ENCODE data around the gene MYO1D. TPM values are rescaled to one million over a fixed set of nuclear protein-coding genes. Genes with fewer than 3 reads are reported as not detected.

MYO1D gene
- total and polyA plus RNA-seq, 2 donors (not counting 3 experiments of a cell fraction or from before 2014, with no cell fraction given) = 37.8 to 85.5 TPM

DNA sequence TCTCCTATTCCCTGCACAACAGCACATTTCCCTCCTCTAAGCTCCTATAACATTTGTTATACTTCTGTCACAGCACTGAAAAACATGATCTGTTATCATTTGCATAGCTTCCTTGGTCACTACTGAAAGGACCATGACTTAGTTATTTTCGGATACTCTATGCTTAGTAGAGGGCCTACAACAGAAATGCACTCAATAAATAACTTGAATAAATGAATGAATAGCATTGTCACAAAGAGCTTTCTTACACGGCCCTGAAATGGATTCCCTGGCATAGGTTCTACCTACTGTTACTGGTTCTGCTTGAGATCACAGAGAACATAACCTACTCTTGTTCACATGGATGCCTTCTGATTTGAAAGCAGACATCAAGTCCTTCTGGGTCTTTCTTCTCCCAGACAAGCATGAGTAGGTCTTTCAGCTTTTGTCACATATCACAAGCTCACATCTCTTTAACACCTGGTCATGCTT lies 41.6 kb downstream of the MYO1D start:
- intact Hi-C loops (cut with micrococcal nuclease) = loop anchor here (5.0 kb wide), 1 partner anchor 37 kb away; no protein-coding TSS in a partner anchor
- ChIA-PET CTCF (interaction anchor here (1.1 to 1.7 kb wide), 3 partner anchors 8 to 52 kb away, joined by 3 to 4 read pairs (median 3); no protein-coding TSS in a partner anchor), POLR2A (interaction anchor here (0.7 kb wide), 1 partner anchor 11 kb away, joined by 3 read pairs; no protein-coding TSS in a partner anchor)
- dilution Hi-C loops (cut with MboI; ENCODE audit: extremely low pct_ligation_motif_present, low sequenced_read_pairs) = no loop called here
- Histone ChIP-seq H3K9me3 (replicated peaks; ENCODE audit: control insufficient read depth, insufficient read depth, low read length) (no peaks in the 10 kb centered on the region), H3K4me1 (ENCODE audit: control insufficient read depth, extremely low read depth, insufficient read depth, low read length) (no peaks in the 10 kb centered on the region), H2AFZ (ENCODE audit: low read depth, low read length) (no peak overlapping the region), H3K27me3 (ENCODE audit: control insufficient read depth in 2 of 2, insufficient read depth in 2 of 2, low read length in 2 of 2) (no peaks in the 10 kb centered on the region), H3K9me1 (replicated peaks; ENCODE audit: control insufficient read depth, extremely low read depth, insufficient read depth, low read length) (no peaks in the 10 kb centered on the region), H3K36me3 (ENCODE audit: control insufficient read depth in 2 of 2, extremely low read depth in 1 of 2, insufficient read depth in 2 of 2, low read length in 2 of 2) (no peaks in the 10 kb centered on the region), H3K4me2 (ENCODE audit: insufficient read depth, low read length) (no peak overlapping the region), H3K9ac (replicated peaks; ENCODE audit: extremely low read depth, insufficient read depth, low read length) (no peak overlapping the region), H4K20me1 (replicated peaks; ENCODE audit: control insufficient read depth, extremely low read depth, insufficient read depth, low read length) (peaks cover 5% of the 10 kb centered on the region), H3K27ac (ENCODE audit: insufficient read depth, low read depth, low read length) (no peak overlapping the region), H3K4me3 (replicated peaks in 1 of 3; ENCODE audit: insufficient read depth in 1 of 3, low read depth in 1 of 3, low read length in 3 of 3) (no peak overlapping the region), H3K79me2 (ENCODE audit: control insufficient read depth, insufficient read depth, low read length) (peaks cover 13% of the 10 kb centered on the region)
- TF ChIP-seq, protein P1, sequence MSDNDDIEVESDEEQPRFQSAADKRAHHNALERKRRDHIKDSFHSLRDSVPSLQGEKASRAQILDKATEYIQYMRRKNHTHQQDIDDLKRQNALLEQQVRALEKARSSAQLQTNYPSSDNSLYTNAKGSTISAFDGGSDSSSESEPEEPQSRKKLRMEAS (IDR thresholded peaks at IDR 0.05; ENCODE audit: insufficient read depth, insufficient read length) = no peak
- no peak for TF ChIP-seq POLR2A (IDR thresholded peaks at IDR 0.05; ENCODE audit: low read depth, low read length)
- TF ChIP-seq EZH2 (IDR thresholded peaks at IDR 0.05; ENCODE audit: borderline replicate concordance, low read depth, low read length, severe bottlenecking) = no peak
- no peak for TF ChIP-seq MYC (IDR thresholded peaks at IDR 0.05; ENCODE audit: low read depth, low read length)
- TF ChIP-seq JUN (IDR thresholded peaks at IDR 0.05; ENCODE audit: borderline replicate concordance, insufficient read depth, insufficient read length, low read depth) = no peak
- TF ChIP-seq POLR2AphosphoS5 (IDR thresholded peaks at IDR 0.05; ENCODE audit: insufficient read depth, low read depth, low read length) = no peak
- TF ChIP-seq, protein P2, sequence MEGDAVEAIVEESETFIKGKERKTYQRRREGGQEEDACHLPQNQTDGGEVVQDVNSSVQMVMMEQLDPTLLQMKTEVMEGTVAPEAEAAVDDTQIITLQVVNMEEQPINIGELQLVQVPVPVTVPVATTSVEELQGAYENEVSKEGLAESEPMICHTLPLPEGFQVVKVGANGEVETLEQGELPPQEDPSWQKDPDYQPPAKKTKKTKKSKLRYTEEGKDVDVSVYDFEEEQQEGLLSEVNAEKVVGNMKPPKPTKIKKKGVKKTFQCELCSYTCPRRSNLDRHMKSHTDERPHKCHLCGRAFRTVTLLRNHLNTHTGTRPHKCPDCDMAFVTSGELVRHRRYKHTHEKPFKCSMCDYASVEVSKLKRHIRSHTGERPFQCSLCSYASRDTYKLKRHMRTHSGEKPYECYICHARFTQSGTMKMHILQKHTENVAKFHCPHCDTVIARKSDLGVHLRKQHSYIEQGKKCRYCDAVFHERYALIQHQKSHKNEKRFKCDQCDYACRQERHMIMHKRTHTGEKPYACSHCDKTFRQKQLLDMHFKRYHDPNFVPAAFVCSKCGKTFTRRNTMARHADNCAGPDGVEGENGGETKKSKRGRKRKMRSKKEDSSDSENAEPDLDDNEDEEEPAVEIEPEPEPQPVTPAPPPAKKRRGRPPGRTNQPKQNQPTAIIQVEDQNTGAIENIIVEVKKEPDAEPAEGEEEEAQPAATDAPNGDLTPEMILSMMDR (IDR thresholded peaks at IDR 0.05; ENCODE audit: extremely low read depth in 1 of 2, insufficient read depth in 1 of 2, low read depth in 1 of 2, low read length in 2 of 2) = no peak
- TF ChIP-seq FOS (IDR thresholded peaks at IDR 0.05; ENCODE audit: borderline replicate concordance, insufficient read depth, low read length) = no peak
- TF ChIP-seq GATA2 (IDR thresholded peaks at IDR 0.05; ENCODE audit: insufficient read depth, insufficient read length, low read depth, low read length) = no peak
- BruUV-seq (replicated peaks) = no TSS peak
- no peak for FAIRE-seq
- no peak for DNase-seq (ENCODE audit: low read depth, low spot score)
